Endothelial cell of umbilical vein (primary cell): ENCODE measurements around the gene AOX1. TPM values are rescaled to one million over a fixed set of nuclear protein-coding genes. Genes with fewer than 3 reads are reported as not detected.

Experiments
- BruUV-seq: library from RNA; stranded (reverse); fragments of 400-500 nt; replicated peaks from 2 replicates; lab custom pipeline; 2021; lab: Mats Ljungman, UMichigan
- CTCF ChIA-PET: fragments of 300-600, 350-600 bp; sonication (Branson Sonifier 250); formaldehyde crosslinking; loops from one replicate; lab custom pipeline; 2021; ENCODE audit warnings: antibody characterized with exemption, inconsistent platforms; lab: Charles Lee
- POLR2A ChIA-PET: fragments of 300-600, 350-600 bp; sonication (Branson Sonifier 250); formaldehyde crosslinking; loops from one replicate; lab custom pipeline; 2021; ENCODE audit warnings: antibody characterized with exemption, inconsistent platforms; lab: Charles Lee
- DNase-seq: peaks from one replicate; pipeline ENCODE4 v3.0.0-alpha.2; 2011; ENCODE audit warnings: low read depth, low spot score
- FAIRE-seq: peaks from 2 replicates; lab custom pipeline; 2011; peaks lifted over from hg19 to GRCh38; lab: Jason Lieb, UNC
- H2AFZ ChIP-seq: 2 replicates; pipeline ENCODE4 v1.6.0; 2012; ENCODE audit warnings: low read depth, low read length, control low read depth, inconsistent platforms
- H3K27ac ChIP-seq: 2 replicates; pipeline ENCODE4 v1.5.1; 2011; ENCODE audit warnings: low read depth, mild to moderate bottlenecking, control low read depth, low read length, moderate library complexity; ENCODE audit not compliant: insufficient read depth
- H3K27me3 ChIP-seq, 2 experiments: 2 replicates each; pipeline versions ENCODE4 v1.6.0 to v1.6.1; 2011; ENCODE audit warnings: low read length in 2 of 2, mixed read lengths in 1 of 2; ENCODE audit not compliant: control insufficient read depth in 2 of 2, insufficient read depth in 2 of 2
- H3K36me3 ChIP-seq, 2 experiments: 2 replicates in 1 of 2; 3 replicates in 1 of 2; pipeline ENCODE4 v1.5.1; 2011; ENCODE audit warnings: low read length in 2 of 2, mild to moderate bottlenecking in 1 of 2, moderate library complexity in 1 of 2; ENCODE audit not compliant: control insufficient read depth in 2 of 2, insufficient read depth in 2 of 2; ENCODE audit errors: extremely low read depth in 1 of 2
- H3K4me1 ChIP-seq: 3 replicates; pipeline ENCODE4 v1.5.1; 2011; ENCODE audit warnings: mild to moderate bottlenecking, low read length; ENCODE audit not compliant: control insufficient read depth, insufficient read depth; ENCODE audit errors: extremely low read depth
- H3K4me2 ChIP-seq: 2 replicates; pipeline ENCODE4 v1.6.1; 2011; ENCODE audit warnings: low read length, control low read depth, mixed read lengths; ENCODE audit not compliant: insufficient read depth
- H3K4me3 ChIP-seq, 3 experiments: fragments of 200-600 bp in 1 of 3; sonication (generic), shearing (Covaris generic) in 1 of 3; replicated peaks in 1 of 3; 2 replicates each; pipeline ENCODE4 v1.5.1; 2011 to 2016; ENCODE audit warnings: control low read depth in 3 of 3, low read length in 3 of 3, mild to moderate bottlenecking in 2 of 3, inconsistent platforms in 1 of 3, low read depth in 1 of 3, moderate library complexity in 1 of 3; ENCODE audit not compliant: insufficient read depth in 1 of 3
- H3K79me2 ChIP-seq: 2 replicates; pipeline ENCODE4 v1.6.0; 2012; ENCODE audit warnings: low read length, inconsistent platforms; ENCODE audit not compliant: control insufficient read depth, insufficient read depth
- H3K9ac ChIP-seq: replicated peaks from 2 replicates; pipeline ENCODE3; 2011; ENCODE audit warnings: low read length, control low read depth; ENCODE audit not compliant: insufficient read depth; ENCODE audit errors: extremely low read depth
- H3K9me1 ChIP-seq: replicated peaks from 3 replicates; pipeline ENCODE4 v1.6.0; 2011; ENCODE audit warnings: mild to moderate bottlenecking, low read length; ENCODE audit not compliant: control insufficient read depth, insufficient read depth; ENCODE audit errors: extremely low read depth
- H3K9me3 ChIP-seq: replicated peaks from 2 replicates; pipeline ENCODE4 v1.5.1; 2012; ENCODE audit warnings: low read length, inconsistent platforms; ENCODE audit not compliant: control insufficient read depth, insufficient read depth
- H4K20me1 ChIP-seq: replicated peaks from 2 replicates; pipeline ENCODE3; 2011; ENCODE audit warnings: mild to moderate bottlenecking, low read length; ENCODE audit not compliant: control insufficient read depth, insufficient read depth; ENCODE audit errors: extremely low read depth
- CTCF ChIP-seq, 2 donors: IDR thresholded peaks; 1 replicate in 1 of 2; 2 replicates in 1 of 2; pipeline ENCODE4 v1.5.1; 2011; ENCODE audit warnings: low read length in 2 of 2, mild to moderate bottlenecking in 2 of 2, moderate library complexity in 2 of 2, control low read depth in 1 of 2, inconsistent platforms in 1 of 2, low read depth in 1 of 2; ENCODE audit not compliant: insufficient read depth in 1 of 2; ENCODE audit errors: extremely low read depth in 1 of 2
- EZH2 ChIP-seq: IDR thresholded peaks from 2 replicates; pipeline ENCODE4 v1.6.1; 2012; ENCODE audit warnings: borderline replicate concordance, low read depth, mild to moderate bottlenecking, moderate library complexity, low read length, inconsistent platforms; ENCODE audit not compliant: severe bottlenecking
- FOS ChIP-seq: IDR thresholded peaks from 2 replicates; pipeline ENCODE4 v1.6.1; 2011; ENCODE audit warnings: mild to moderate bottlenecking, low read length, moderate library complexity, borderline replicate concordance; ENCODE audit not compliant: insufficient read depth
- GATA2 ChIP-seq: IDR thresholded peaks from 2 replicates; pipeline ENCODE4 v1.7.0; 2011; ENCODE audit warnings: low read depth, mild to moderate bottlenecking, moderate library complexity, mixed read lengths, low read length; ENCODE audit not compliant: insufficient read length, insufficient read depth
- JUN ChIP-seq: IDR thresholded peaks from 2 replicates; pipeline ENCODE4 v1.6.1; 2011; ENCODE audit warnings: borderline replicate concordance, low read depth; ENCODE audit not compliant: insufficient read length, insufficient read depth
- MAX ChIP-seq: IDR thresholded peaks from 2 replicates; pipeline ENCODE4 v1.6.1; 2011; ENCODE audit not compliant: insufficient read depth, insufficient read length
- MYC ChIP-seq: IDR thresholded peaks from one replicate; pipeline ENCODE4 v1.6.1; 2011; ENCODE audit warnings: mild to moderate bottlenecking, low read depth, low read length
- POLR2A ChIP-seq: IDR thresholded peaks from 2 replicates; pipeline ENCODE4 v1.6.1; 2012; ENCODE audit warnings: low read depth, mild to moderate bottlenecking, control low read depth, low read length
- POLR2AphosphoS5 ChIP-seq: IDR thresholded peaks from 2 replicates; pipeline ENCODE4 v1.6.1; 2012; ENCODE audit warnings: low read depth, mild to moderate bottlenecking, control low read depth, low read length, moderate library complexity; ENCODE audit not compliant: insufficient read depth
- dilution Hi-C: fragments of 300-500 bp; cut with MboI; formaldehyde crosslinking; loops from one replicate; pipeline ENCODE4 v1.15.0; 2019; ENCODE audit warnings: low sequenced_read_pairs; ENCODE audit not compliant: extremely low pct_ligation_motif_present
- intact Hi-C: fragments of 100-400 bp; cut with micrococcal nuclease; formaldehyde crosslinking; loops from one replicate; pipeline ENCODE4 v1.10.0; 2022
- polyA plus RNA-seq, 4 experiments: library from polyadenylated mRNA; depleted of rRNA in 3 of 4; stranded (reverse) in 3 of 4; unstranded in 1 of 4; fragments of >200 nt; gene quantifications; 2 replicates each; pipeline versions ENCODE4 v1.2.1 to v1.2.3, GENCODE V29; 2011 to 2012; ENCODE audit warnings: missing spikeins in 1 of 4
- total RNA-seq: library from RNA; stranded (reverse); gene quantifications from 2 replicates; pipeline ENCODE4 v1.2.3, GENCODE V29; 2021

AOX1 gene
- total and polyA plus RNA-seq, 2 donors (not counting 3 experiments of a cell fraction or from before 2014, with no cell fraction given) = 0.03 to 0.46 TPM

- Histone ChIP-seq H3K4me2 (no peak overlapping the region), H3K79me2 (no peaks in the 10 kb centered on the region), H3K9ac (no peak overlapping the region), H4K20me1 (no peaks in the 10 kb centered on the region), H3K9me1 (no peaks in the 10 kb centered on the region), H3K36me3 (no peaks in the 10 kb centered on the region), H3K4me3 (no peak overlapping the region), H3K4me1 (no peaks in the 10 kb centered on the region), H2AFZ (no peak overlapping the region), H3K27me3 (peaks cover 4 to 5% of the 10 kb centered on the region in 2 experiments), H3K27ac (no peak overlapping the region), H3K9me3 (no peaks in the 10 kb centered on the region)
- dilution Hi-C loops (no loop called here), intact Hi-C loops (no loop called here)
- no TSS peak for BruUV-seq
- no peak for FAIRE-seq
- DNase-seq = no peak
- ChIA-PET CTCF (no interaction called here), POLR2A (no interaction called here)
- TF ChIP-seq CTCF (IDR thresholded peaks at IDR 0.05; ENCODE audit: extremely low read depth in 1 of 2, insufficient read depth in 1 of 2, low read depth in 1 of 2, low read length in 2 of 2) = no peak
- TF ChIP-seq MYC = no peak
- no peak for TF ChIP-seq POLR2AphosphoS5
- no peak for TF ChIP-seq POLR2A
- TF ChIP-seq MAX = no peak
- no peak for TF ChIP-seq EZH2
- no peak for TF ChIP-seq JUN
- TF ChIP-seq FOS = no peak
- TF ChIP-seq GATA2 = no peak
These were observed 64.4 kb downstream of the AOX1 start for GRCh38 chr2:200650195-200650594.
